C4-2B (cell line): ENCODE data around the gene SOX8.
A peak's percentile ranks its signal among the peaks of the same experiment; 100 is the strongest.
"Not testable (repeated sequence)": the region's sequence is repeated elsewhere in the genome, so short reads cannot be mapped to it uniquely, and the experiment has no call there.

Source experiments
- H3K27ac ChIP-seq: fragments of 450-650 bp; 2 replicates; pipeline ENCODE4 v1.5.1; 2017
- ZFX ChIP-seq: fragments of 450-650 bp; IDR thresholded peaks from 2 replicates; pipeline ENCODE4 v1.6.1; 2017
- TF ChIP-seq, protein P1 (sequence below): fragments of 450-650 bp; conservative IDR thresholded peaks from 2 replicates; pipeline ENCODE4 v1.5.1; 2017; ENCODE audit warnings: mild to moderate bottlenecking

SOX8 gene

GRCh38 chr16:946048-946395, 35.5 kb upstream of the SOX8 start:
- no peak overlapping the region for H3K27ac ChIP-seq
- TF ChIP-seq, protein P1, sequence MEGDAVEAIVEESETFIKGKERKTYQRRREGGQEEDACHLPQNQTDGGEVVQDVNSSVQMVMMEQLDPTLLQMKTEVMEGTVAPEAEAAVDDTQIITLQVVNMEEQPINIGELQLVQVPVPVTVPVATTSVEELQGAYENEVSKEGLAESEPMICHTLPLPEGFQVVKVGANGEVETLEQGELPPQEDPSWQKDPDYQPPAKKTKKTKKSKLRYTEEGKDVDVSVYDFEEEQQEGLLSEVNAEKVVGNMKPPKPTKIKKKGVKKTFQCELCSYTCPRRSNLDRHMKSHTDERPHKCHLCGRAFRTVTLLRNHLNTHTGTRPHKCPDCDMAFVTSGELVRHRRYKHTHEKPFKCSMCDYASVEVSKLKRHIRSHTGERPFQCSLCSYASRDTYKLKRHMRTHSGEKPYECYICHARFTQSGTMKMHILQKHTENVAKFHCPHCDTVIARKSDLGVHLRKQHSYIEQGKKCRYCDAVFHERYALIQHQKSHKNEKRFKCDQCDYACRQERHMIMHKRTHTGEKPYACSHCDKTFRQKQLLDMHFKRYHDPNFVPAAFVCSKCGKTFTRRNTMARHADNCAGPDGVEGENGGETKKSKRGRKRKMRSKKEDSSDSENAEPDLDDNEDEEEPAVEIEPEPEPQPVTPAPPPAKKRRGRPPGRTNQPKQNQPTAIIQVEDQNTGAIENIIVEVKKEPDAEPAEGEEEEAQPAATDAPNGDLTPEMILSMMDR = no peak
- no peak for TF ChIP-seq ZFX

- TF ChIP-seq, protein P1 = no peak
- TF ChIP-seq ZFX = no peak
- H3K27ac ChIP-seq = no peak overlapping the region
These were observed 34.2 kb upstream of the SOX8 start for GRCh38 chr16:947255-947921.

- H3K27ac ChIP-seq = not testable (repeated sequence)
These were observed 33.7 kb upstream of the SOX8 start for GRCh38 chr16:947922-948303.

DNA sequence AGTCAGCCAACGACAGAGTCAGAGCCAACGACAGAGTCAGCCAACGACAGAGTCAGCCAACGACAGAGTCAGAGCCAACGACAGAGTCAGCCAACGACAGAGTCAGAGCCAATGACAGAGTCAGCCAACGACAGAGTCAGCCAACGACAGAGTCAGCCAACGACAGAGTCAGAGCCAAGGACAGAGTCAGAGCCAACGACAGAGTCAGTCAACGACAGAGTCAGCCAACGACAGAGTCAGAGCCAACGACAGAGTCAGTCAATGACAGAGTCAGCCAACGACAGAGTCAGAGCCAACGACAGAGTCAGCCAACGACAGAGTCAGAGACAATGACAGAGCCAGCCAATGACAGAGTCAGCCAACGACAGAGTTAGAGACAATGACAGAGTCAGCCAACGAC, 32.8 kb upstream of the SOX8 start:
- H3K27ac ChIP-seq = not testable (repeated sequence)

DNA sequence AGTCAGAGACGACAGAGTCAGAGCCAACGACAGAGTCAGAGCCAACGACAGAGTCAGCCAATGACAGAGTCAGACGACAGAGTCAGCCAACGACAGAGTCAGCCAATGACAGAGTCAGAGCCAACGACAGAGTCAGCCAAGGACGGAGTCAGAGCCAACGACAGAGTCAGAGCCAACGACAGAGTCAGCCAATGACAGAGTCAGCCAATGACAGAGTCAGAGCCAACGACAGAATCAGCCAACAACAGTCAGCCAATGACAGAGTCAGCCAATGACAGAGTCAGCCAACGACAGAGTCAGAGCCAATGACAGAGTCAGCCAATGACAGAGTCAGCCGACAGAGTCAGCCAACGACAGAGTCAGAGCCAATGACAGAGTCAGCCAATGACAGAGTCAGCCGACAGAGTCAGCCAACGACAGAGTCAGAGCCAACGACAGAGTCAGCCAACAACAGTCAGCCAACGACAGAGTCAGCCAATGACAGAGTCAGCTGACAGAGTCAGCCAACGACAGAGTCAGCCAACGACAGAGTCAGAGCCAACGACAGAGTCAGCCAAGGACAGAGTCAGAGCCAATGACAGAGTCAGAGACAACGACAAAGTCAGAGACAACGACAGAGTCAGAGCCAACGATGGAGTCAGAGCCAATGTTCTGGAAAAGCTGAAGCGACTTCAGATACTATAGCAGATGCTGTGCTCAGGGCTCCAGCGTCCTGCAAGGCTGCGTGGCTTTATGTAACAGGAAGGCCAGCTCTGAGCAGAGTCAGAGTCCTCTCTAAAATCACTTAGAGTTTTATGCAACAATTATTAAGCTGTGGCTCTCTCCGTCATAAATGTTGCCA, 30.6 kb upstream of the SOX8 start:
- H3K27ac ChIP-seq = peak overlapping the region; percentile 66

DNA sequence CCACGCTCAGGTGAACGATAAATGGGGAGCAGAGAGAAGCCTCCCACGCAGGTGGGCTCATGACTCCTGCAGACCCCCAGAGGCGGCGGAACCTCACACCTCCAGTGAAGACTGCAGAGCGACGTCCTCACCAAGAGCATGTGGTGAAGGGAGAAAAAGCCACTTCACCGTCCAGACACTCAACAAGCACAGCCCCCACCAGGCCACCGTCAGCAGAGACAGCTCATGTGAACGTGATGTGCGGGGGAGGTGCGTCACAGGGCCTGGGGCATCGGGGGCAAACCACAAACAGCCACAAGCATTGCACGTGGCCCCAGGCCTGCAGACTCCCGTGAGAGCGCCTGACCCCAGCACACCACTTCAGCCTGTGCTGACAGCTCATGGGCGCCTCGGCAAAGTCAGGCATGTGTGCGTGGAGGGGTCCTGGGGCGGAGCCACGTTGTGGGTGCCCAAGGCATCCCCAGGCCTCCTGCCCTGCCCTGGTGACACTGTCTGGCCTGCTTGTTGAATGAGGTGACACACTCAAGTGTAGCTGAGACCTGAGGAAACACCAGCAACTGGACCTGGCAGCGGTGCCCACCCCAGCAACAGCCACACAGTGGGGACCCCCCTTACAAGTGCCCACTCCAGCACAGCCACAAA, 29.8 kb upstream of the SOX8 start:
- H3K27ac ChIP-seq = peak overlapping the region; percentile 66
- no peak for TF ChIP-seq ZFX
- TF ChIP-seq, protein P1 = no peak

DNA sequence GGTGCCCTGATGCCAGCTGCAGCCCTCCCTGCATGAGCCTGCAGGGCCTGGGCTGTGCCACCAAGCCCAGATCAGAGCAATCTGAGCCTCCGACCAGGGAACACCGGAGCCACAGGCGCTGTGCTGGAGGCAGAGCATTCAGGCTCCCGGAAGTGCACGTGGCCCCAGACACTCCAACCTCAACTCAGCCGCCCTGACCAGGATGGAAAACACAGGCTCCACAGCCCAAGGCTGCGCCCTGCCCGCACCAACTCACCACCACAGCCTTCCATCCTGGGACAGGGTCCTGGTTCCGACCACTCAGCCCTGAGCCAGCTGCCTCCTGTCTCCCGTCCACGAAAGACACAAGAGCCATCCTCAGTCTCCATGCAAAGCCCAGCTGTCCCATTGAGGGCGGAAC, 29.2 kb upstream of the SOX8 start:
- H3K27ac ChIP-seq = peak overlapping the region; percentile 66; the same call in 1 of the 2 replicates
- no peak for TF ChIP-seq ZFX
- TF ChIP-seq, protein P1 = no peak

DNA sequence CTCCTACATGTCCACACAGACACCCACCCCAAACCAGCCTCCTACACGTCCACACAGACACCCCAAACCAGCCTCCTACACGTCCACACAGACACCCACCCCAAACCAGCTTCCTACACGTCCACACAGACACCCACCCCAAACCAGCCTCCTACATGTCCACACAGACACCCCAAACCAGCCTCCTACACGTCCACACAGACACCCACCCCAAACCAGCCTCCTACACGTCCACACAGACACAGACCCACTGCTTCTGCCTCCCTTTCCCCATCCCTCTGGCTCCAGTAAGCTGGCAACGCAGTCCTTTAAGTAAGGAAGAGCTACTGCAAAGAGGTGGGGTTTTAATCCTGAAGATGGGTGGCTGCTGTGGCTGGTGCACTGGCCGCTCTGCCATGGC, 27.8 kb upstream of the SOX8 start:
- not testable (repeated sequence) for H3K27ac ChIP-seq

- H3K27ac ChIP-seq = not testable (repeated sequence)
These were observed 25.8 kb upstream of the SOX8 start for GRCh38 chr16:955766-956165.
